GM19468 (cell line): ENCODE measurements around the gene CASK.
A peak's percentile ranks its signal among the peaks of the same experiment; 100 is the strongest.

ENCODE experiments used
- ATAC-seq: cut with Tn5 transposase; IDR thresholded peaks from one replicate; pipeline ENCODE4 v1.9.1; 2021; ENCODE audit warnings: mild to moderate bottlenecking, moderate library complexity, moderate number of reproducible peaks; ENCODE audit not compliant: unreplicated experiment; ENCODE audit errors: extremely low read depth

The CASK gene, protein sequence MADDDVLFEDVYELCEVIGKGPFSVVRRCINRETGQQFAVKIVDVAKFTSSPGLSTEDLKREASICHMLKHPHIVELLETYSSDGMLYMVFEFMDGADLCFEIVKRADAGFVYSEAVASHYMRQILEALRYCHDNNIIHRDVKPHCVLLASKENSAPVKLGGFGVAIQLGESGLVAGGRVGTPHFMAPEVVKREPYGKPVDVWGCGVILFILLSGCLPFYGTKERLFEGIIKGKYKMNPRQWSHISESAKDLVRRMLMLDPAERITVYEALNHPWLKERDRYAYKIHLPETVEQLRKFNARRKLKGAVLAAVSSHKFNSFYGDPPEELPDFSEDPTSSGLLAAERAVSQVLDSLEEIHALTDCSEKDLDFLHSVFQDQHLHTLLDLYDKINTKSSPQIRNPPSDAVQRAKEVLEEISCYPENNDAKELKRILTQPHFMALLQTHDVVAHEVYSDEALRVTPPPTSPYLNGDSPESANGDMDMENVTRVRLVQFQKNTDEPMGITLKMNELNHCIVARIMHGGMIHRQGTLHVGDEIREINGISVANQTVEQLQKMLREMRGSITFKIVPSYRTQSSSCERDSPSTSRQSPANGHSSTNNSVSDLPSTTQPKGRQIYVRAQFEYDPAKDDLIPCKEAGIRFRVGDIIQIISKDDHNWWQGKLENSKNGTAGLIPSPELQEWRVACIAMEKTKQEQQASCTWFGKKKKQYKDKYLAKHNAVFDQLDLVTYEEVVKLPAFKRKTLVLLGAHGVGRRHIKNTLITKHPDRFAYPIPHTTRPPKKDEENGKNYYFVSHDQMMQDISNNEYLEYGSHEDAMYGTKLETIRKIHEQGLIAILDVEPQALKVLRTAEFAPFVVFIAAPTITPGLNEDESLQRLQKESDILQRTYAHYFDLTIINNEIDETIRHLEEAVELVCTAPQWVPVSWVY

DNA sequence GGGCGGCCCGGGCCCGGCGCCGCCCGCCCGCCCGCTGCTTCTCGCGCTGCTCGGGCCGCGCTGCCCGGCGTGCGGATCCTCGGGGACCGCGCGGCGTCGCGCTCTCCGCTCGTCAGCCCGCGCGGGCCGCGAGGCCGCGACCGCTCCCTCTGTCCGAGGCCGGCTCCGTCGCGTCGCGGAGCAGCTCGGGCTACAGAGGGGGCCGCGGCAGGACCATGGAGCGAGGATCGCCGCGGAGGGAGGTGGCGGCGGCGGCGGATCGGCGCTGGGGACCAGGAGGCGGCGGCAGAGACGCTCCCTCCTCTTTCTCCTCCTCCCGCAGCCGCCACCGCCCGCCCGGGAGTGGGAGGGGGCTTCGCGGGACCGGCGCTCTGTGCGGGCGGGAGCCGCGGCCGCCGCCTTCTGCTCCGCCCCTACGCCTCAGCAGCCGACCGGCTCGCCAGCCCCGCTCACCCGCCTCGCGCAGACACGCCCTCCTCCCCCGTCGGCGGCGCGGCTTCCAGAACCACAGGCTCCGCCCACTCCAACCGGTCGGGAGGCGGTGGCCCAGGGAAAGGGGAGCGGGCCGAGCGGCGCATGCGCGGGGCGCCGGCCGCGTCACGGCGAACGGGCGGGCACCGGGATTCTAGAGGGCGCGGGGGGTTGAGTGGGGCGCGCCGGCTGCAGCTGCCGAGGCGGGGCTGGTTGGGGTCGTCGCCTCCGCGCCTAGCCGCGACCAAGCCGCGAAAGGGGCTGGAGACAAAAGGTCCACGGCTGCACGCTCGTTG lies at the start of gene CASK:
Gene CASK, minus strand, starts transcription at position 344 of the 767 bp plus-strand sequence. CDS start 566 bp downstream, outside the sequence.
- peak; percentile 80 for ATAC-seq

DNA sequence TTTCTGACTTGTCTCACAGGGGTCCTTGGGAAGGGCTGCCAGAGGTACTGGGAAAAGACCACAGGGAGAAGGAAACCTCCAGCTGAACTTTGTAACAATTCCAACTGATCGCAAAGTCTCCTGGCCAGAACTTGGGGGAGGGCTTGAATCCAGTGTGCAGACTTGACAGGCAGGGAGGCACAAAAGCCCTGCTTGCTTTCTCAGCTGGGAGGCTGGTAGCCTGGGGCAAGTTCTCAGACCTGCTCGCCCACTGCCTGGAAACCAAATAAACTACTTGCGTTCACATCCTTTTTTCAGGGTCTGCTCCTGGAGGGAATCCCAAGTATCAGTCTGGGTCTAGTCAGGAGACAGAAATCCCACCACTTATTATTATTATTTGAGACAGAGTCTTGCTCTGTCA lies 48.0 kb upstream of the CASK start:
- ATAC-seq: no peak

DNA sequence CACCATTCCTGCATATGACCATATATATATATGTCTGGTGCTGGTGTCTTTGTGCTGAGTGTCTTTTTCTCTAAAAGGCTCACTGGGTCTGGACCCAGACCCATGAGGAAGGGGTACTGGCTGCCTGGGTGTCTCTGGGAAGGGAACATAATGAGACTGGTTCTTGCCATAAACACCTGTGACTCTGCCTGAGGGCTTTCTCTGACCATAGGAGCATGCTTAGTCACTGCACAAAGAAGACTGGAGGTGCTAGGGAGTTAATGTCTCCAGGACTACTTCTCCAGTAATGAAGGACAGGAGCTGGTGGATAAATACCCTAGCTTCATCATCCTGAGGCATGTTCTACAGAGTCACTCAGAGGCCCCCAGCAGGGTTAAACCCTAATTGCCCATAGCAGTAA lies 47.1 kb upstream of the CASK start:
- no peak for ATAC-seq

DNA sequence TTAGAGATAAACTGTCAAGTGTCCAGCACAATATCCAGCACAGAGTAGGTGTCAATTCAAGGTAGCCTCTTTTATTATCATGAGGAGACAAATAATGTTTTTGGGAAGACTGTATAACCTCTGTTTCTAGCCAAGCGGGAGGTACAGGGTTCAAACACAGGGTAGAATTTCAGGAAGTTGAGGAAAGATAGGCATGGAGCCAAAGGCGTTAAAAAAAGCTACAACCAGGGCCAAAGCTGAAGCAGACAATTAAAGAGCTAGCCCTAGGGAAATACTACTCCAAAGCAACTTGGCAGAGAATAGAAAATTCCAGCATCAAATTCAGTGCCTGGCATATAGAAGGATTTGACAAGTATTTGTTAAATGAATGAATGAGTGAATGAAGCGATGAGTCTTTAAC lies 40.0 kb upstream of the CASK start:
- ATAC-seq: no peak

DNA sequence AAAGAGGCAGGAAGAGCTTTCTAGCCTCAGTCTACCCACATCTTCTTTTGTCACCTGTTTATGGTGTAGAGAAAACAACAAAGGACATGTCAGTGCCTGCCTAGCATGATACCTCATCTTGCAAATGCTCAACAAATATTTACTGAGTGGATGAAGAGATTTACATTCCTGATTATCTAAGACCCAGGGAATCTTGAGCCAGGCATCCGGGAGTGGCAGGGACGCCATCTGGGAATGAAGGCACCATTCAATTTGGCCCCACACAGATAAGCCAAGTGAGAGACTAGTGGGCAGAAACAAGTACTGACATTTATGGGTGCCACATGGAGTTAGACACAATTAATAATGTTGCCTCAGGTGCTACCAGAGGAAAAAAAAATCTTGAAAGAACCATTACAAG lies 36.8 kb upstream of the CASK start:
- no peak for ATAC-seq

DNA sequence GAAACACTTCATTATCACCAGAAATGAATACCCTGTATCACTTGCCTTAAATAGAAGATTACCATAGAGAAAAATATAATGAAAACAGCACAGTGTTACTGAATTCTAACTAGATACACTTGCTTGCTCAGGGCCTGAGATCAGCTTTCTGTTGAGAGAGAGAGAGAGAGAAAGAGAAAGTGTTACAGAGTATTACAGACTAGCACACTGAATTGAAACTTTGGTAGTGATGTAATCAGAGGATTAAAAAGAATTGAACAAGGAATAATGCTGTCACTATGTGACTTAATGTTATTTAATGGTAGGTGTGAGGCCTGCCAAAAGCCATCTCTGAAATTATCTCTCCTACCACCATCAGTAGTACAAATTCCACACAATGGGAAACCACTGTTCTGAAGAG lies 35.5 kb upstream of the CASK start:
- no peak for ATAC-seq

DNA sequence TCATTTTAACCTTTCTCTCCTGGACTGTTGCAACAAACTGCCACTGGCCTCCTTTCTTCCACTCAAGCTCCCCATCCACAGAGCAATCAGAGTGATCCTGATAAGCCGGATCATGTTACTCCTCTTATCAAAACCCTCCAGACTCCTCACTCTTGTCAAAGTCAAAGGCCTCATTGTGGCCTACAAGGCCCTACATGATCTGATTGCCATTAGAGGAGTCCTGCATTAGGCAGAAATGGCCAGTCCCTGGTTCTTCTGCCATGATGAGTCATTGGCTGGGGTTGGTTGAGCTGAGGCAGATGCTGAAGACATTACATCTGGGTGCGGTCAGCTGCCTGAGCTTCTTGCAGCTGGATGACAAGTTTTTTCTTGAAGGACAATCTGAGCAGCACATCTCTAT lies 32.7 kb upstream of the CASK start:
- no peak for ATAC-seq

DNA sequence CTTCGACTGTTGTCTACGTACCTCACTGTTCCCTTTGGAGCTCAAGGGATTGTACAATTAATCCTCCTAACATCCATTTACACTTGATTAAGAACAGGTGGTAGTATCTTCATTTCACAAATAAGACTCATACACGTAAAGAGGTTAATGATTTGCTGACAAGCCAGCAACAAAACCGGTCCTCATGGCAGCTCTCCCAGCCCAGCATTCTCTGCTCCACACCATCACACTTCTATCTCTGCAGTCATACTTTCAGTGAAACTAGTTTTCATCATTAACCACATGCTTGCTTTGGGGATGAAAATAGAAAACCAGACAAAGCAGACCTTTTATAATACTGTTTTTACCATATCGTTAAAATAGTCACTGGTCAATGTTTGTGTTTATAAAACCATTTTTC lies 28.7 kb upstream of the CASK start:
- ATAC-seq: peak; percentile 63

DNA sequence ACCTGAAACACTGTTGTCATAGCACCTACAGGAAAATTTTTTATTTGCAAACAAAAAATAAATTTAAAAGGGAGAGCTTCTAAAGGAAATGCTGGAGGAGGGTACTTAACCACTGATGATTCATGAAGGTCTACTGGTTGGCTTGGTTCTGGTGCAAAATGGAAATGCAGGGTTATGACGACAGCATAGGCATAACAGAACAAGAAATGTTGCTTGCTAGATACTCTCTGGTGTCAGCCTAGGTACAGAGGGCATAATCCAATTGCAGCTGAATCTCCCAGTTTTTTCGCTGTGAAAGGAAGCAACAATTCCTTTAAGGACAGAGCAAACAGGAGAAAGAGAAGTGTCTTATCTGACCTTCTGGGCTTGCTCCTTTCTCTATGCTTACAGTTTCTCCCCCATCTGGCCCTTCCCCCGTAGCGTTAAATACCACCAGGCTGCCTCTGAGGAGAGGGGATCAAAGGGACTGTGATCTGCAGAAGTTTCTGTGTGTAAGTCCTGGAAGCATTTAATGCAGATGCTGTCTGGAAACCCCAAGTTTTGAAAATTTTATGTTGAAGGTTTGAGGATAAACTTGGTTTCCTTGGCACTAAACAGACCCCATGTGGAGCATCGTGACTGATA lies 23.7 kb upstream of the CASK start:
- ATAC-seq: no peak

DNA sequence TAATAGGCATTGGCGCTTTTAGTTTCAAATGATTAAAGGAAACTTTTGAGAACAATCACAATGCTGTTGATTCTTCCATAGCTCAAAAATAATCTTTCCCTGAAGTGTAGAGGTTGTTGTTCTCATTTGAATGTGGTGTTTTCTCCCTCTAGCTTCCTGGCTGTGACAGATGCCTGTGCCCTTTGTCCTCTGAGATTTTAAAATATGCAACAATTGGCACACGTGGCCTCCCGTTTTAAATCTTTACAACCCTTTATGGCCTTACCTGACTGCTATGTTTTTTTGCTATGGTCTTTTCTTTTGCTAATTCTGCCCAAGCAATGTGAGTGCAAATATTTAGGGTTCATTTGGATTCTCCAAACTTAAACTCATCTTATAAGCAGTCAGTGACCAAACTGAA lies 22.9 kb upstream of the CASK start:
- no peak for ATAC-seq

DNA sequence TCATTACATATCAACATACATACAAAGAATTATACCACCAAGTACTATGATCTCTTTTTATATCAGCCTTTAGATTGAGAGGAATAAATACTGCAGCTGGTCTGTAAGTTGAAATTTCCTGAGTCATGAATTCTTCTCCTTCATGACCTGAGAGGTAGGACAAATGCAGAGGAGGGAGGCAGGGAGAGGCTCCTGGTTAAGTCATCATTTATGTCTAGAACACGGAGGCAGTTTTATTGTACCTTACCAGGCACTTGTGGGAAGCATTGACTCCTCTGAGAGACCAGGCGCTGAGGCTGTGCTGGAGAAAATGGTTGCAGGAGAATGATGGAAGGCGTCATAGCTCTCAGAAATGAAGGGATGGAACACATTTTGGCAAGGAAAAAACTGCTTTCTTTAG lies 12.5 kb upstream of the CASK start:
- ATAC-seq: no peak

DNA sequence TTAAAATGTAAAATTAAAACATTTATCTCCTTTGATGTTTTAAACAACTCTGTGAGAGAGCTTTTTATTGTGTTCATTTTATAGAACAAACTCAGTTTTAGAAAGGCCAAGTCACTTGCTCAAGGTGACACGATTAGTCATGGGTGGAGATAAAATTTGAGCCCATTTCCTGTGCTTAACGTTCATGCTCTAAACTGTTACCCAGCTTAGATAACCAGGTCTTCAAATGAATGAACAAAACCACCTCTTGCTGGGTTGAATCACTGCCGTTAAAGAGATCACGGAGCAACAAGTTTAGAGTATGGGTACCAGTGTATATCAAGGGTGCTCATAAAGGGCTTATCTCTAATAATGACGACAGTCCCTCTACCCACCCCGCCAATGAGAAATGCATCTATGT lies 10.2 kb upstream of the CASK start:
- ATAC-seq: no peak

DNA sequence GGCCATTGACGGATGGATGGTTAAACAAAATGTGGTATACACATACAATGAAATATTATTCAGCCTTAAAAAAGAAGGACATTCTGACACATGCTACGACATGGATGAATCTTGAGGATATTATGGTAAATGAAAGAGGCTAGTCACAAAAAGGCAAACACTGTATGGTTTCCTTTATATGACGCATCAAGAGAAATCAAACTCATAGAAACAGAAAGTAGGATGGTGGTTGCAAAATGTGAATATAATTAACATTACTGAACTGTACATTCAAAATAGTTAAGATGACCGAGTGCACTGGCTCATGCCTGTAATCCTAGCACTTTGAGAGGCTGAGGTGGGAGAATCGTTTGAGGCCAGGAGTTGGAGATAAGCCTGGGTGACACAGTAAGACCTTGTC lies 9.5 kb upstream of the CASK start:
- no peak for ATAC-seq

DNA sequence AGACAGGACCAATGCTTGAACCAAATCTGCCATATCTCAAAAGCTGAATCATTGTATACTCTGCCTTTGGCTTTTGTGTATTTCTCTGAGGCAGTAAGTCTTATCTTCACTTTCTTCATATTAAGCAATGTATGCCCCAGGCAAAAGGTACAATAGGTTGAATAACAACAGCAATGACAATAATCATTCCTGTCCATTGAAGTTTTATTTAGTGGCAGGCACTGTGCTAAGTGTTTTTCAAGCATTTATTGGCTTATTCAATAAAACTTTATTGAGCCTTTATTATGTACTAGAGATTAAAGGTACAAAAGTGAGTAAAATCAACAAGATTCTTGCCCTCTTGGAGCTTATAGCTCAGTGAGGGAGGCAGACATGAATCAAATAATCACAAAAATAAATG lies 8.2 kb upstream of the CASK start:
- ATAC-seq: no peak

DNA sequence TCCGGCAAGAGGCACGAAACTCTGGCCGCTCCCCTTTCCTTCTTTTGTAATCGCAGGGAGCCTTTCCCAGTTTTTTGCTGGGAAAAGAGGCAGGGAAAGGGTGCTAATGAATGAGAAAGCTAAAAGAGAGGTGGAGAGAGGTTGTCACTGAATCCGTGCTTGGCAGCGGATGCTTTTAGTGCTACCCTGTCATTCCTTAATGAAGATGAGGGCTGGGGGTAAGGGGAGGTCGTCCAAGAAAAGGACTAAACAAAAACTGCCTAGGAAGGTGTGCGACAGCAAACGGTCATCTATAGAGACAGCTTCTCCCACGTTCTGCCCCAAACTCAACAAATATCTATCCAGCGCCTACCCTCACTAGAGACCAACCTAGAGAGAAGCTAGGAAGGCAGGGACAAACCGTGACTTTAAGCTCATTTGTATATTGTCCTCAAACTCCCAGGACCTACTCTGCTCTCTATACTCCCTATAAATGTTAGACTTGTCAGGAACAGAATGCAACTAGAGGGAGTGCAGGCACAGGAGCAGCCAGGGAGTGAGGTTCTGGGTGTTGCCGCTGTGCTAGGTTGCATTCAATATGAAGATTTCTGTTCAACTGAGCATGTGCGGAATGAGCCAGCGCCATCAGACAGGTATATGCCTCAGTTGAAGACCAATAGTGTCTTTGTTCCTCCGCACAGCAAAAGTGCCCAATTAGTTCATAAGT lies 777 bp upstream of the CASK start:
- no peak for ATAC-seq

DNA sequence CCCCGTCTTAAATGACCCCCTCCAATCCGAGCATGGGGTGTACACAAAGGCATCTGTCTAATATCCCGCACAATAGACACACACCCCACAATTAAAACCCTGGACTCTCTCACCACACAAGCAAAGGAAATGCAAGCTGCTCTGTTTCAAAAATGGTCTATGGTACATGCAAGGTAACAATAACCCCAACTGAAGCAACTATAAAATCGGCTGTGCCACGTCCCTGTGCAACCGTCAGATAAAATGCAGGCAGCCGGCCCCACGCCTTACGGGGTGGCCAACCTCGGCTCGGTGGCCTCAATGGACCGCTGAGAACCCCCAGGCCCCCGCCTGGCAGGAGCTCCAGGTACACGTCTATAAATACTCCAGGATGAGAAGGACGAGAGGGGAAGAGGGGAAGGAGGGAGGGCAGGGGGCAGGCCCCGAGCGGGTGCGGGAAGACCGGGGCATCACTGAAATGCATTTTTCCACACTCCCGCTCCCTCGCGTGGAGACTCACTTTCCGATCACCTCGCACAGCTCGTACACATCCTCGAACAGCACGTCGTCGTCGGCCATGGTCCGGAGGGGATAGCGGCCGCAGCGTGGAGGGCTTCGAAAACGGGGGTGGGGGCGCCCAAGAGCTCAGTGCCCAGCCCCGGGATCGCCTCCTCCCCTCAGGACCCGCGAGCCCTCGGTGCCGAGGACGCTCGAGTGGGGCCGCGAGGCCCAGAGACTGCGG lies 763 bp downstream of the CASK start:
- ATAC-seq: no peak

DNA sequence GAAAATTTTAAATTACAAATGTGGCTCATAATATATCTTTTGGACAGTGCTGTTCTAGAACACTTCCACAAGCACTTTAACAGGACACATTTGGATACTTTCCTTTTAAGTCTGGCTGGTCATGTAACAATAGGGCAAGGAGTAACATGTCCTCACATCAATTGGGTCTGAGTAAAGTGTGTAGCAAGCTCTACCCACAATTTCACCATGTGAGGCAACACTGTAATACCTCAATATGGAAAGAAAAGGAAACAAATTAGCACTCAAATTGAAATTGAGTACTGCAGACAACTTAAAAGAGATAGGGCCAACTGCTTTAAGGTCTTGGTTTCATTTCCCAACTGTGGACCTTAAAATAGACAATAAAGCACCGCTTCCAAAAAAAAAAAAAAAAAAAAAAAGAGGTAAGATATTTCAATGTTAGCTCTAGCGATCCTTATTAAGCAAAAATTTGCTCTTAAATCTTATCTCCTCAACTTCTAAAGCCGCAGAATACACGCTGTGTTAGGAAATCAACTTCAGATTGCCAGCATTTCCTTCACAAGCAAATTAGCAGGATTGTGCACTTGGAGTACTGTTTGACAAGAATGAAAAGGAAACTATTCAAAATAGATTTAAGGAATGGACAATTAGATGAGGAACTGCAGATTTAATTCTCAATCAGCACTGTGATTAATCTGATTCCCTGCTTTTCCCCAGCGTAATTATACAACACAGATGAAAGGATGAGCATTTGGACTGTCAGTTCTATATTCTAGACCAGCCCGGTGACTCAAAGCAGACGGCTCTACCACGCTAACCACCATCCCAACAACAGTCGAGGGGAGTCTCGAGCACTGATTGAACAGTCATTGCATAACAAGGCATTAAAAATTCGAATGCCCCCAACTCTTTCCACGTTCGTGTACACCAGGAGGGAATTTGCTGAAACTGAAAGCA lies 1.6 kb downstream of the CASK start:
- ATAC-seq: no peak

DNA sequence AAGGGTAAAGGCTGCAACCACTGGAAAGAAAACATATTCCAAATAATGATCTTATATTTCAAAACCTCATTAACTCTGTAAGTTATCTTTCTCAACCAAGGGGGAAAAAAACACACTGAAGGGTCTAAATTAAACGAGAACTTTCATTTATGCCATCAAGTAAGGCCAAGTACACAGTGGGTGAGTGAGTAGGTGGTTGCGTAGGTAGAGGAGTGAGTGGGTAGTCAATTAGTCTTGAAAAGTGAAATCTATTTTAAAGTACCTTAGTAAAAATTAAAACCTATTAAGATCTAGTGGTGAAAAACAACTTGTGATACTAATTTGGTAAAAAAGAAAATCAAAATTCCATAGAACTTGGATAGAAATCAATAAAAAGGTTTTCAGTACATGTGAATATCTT lies 3.5 kb downstream of the CASK start:
- ATAC-seq: no peak
